HFFc6 (cell line): ENCODE data around the gene OR6Y1. TPM values are rescaled to one million over a fixed set of nuclear protein-coding genes. Genes with fewer than 3 reads are reported as not detected.

Experiments used
- DNase-seq: peaks from one replicate; pipeline ENCODE4 v3.0.0-alpha.2; 2018
- H3K27ac Mint-ChIP-seq: 2 replicates; pipeline ENCODE4 v1.8.0; 2020; ENCODE audit warnings: mild to moderate bottlenecking, mixed read lengths
- H3K27me3 Mint-ChIP-seq: 2 replicates; pipeline ENCODE4 v1.8.0; 2021; ENCODE audit warnings: mild to moderate bottlenecking, moderate library complexity, mixed read lengths; ENCODE audit not compliant: insufficient read depth
- H3K36me3 Mint-ChIP-seq: 2 replicates; pipeline ENCODE4 v1.8.0; 2021; ENCODE audit warnings: low read depth, mixed read lengths
- H3K4me1 Mint-ChIP-seq: 2 replicates; pipeline ENCODE4 v1.8.0; 2020; ENCODE audit warnings: low read depth, mixed read lengths
- H3K4me3 Mint-ChIP-seq: 2 replicates; pipeline ENCODE4 v1.8.0; 2020; ENCODE audit warnings: mild to moderate bottlenecking, moderate library complexity, mixed read lengths
- H3K9me3 Mint-ChIP-seq: 2 replicates; pipeline ENCODE4 v1.8.0; 2020; ENCODE audit warnings: mild to moderate bottlenecking, mixed read lengths
- CTCF ChIP-seq: fragments of 200-600 bp; sonication (generic); IDR thresholded peaks from 2 replicates; pipeline ENCODE4 v1.5.0; 2021; ENCODE audit warnings: antibody characterized with exemption, mild to moderate bottlenecking
- total RNA-seq, 6 experiments: library from RNA; stranded (reverse); fragmentation: NEBNext Ultra II Directional; extraction: Animal tissue kit (Norgen Biotek cat#: 25700); gene quantifications; 2 replicates in 1 of 6; 3 replicates in 5 of 6; pipeline ENCODE4 v1.2.3, GENCODE V29; 2021

The OR6Y1 gene
- total RNA-seq, 6 experiments from 2014 or later: not detected

GRCh38 chr1:158520955-158521665, 33.1 kb downstream of the OR6Y1 start:
- Mint-ChIP-seq H3K27me3 (no peaks in the 10 kb centered on the region; the same call in 1 of the 2 replicates), H3K36me3 (no peaks in the 10 kb centered on the region), H3K9me3 (no peaks in the 10 kb centered on the region; the same call in 1 of the 2 replicates), H3K4me3 (no peak overlapping the region), H3K4me1 (no peaks in the 10 kb centered on the region), H3K27ac (no peak overlapping the region)
- no peak for TF ChIP-seq CTCF
- DNase-seq: no peak

GRCh38 chr1:158520021-158520420, 34.2 kb downstream of the OR6Y1 start:
- Mint-ChIP-seq H3K9me3 (no peaks in the 10 kb centered on the region; the same call in 1 of the 2 replicates), H3K27me3 (no peaks in the 10 kb centered on the region; the same call in 1 of the 2 replicates), H3K36me3 (no peaks in the 10 kb centered on the region), H3K4me3 (no peak overlapping the region), H3K4me1 (no peaks in the 10 kb centered on the region), H3K27ac (no peak overlapping the region)
- TF ChIP-seq CTCF: no peak
- no peak for DNase-seq

- Mint-ChIP-seq H3K4me1 (no peaks in the 10 kb centered on the region), H3K4me3 (no peak overlapping the region), H3K9me3 (no peaks in the 10 kb centered on the region), H3K36me3 (no peaks in the 10 kb centered on the region), H3K27me3 (no peaks in the 10 kb centered on the region), H3K27ac (no peak overlapping the region)
- no peak for TF ChIP-seq CTCF
- DNase-seq: no peak
These were observed 37.2 kb downstream of the OR6Y1 start for GRCh38 chr1:158516966-158517365.

GRCh38 chr1:158509471-158510156, 44.6 kb downstream of the OR6Y1 start:
- H3K27ac Mint-ChIP-seq: no peak overlapping the region
- TF ChIP-seq CTCF: no peak
- H3K9me3 Mint-ChIP-seq: peaks cover 15% of the 10 kb centered on the region
- no peaks in the 10 kb centered on the region for H3K4me1 Mint-ChIP-seq
- no peak overlapping the region for H3K4me3 Mint-ChIP-seq
- H3K36me3 Mint-ChIP-seq: no peaks in the 10 kb centered on the region
- DNase-seq: no peak
- no peaks in the 10 kb centered on the region for H3K27me3 Mint-ChIP-seq

GRCh38 chr1:158507511-158507910, 46.7 kb downstream of the OR6Y1 start:
- no peak for DNase-seq
- H3K4me3 Mint-ChIP-seq: no peak overlapping the region
- H3K4me1 Mint-ChIP-seq: no peaks in the 10 kb centered on the region
- no peaks in the 10 kb centered on the region; the same call in 1 of the 2 replicates for H3K27me3 Mint-ChIP-seq
- no peak overlapping the region for H3K27ac Mint-ChIP-seq
- TF ChIP-seq CTCF: no peak
- peaks cover 15% of the 10 kb centered on the region for H3K9me3 Mint-ChIP-seq
- no peaks in the 10 kb centered on the region for H3K36me3 Mint-ChIP-seq
